C4-2B (cell line): ENCODE data around the gene RUFY1.

Experiments used
- ZFX ChIP-seq: fragments of 450-650 bp; IDR thresholded peaks from 2 replicates; pipeline ENCODE4 v1.6.1; 2017
- TF ChIP-seq, protein P1 (sequence below): fragments of 450-650 bp; conservative IDR thresholded peaks from 2 replicates; pipeline ENCODE4 v1.5.1; 2017; ENCODE audit warnings: mild to moderate bottlenecking

GRCh38 chr5:179577286-179577960 lies 27.1 kb downstream of the RUFY1 start:
- TF ChIP-seq, protein P1, sequence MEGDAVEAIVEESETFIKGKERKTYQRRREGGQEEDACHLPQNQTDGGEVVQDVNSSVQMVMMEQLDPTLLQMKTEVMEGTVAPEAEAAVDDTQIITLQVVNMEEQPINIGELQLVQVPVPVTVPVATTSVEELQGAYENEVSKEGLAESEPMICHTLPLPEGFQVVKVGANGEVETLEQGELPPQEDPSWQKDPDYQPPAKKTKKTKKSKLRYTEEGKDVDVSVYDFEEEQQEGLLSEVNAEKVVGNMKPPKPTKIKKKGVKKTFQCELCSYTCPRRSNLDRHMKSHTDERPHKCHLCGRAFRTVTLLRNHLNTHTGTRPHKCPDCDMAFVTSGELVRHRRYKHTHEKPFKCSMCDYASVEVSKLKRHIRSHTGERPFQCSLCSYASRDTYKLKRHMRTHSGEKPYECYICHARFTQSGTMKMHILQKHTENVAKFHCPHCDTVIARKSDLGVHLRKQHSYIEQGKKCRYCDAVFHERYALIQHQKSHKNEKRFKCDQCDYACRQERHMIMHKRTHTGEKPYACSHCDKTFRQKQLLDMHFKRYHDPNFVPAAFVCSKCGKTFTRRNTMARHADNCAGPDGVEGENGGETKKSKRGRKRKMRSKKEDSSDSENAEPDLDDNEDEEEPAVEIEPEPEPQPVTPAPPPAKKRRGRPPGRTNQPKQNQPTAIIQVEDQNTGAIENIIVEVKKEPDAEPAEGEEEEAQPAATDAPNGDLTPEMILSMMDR = no peak
- no peak for TF ChIP-seq ZFX
